C1 segment of cervical spinal cord (tissue), 14 donors: ENCODE measurements around the gene NEMP2.
A peak's percentile ranks its signal among the peaks of the same experiment; 100 is the strongest.

Experiments used
- DNase-seq, 14 donors: peaks; one replicate each; lab custom pipeline; 2025; lab: John Stamatoyannopoulos, UW

Gene NEMP2

DNA sequence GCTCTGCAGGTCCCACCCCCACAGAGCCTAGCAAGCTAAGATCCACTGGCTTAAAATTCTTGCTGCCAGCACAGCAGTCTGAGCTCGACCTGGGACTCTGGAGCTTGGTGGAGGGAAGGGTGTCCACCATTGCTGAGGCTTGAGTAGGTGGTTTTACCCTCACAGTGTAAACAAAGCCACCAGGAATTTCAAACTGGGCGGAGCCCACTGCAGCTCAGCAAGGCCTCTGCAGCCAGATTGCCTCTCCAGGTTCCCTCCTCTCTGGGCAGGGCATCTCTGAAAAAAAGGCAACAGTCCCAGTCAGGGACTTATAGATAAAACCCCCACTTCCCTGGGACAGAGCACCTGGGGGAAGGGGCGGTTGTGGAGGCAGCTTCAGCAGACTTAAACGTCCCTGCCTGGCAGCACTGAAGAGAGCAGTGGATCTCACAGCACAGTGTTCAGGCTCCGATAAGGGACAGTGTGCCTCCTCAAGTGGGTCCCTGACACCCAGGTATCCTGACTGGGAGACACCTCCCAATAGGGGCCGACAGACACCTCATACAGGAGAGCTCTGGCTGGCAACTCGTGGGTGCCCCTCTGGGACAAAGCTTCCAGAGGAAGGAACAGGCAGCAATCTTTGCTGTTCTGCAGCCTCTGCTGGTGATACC is 20.0 kb upstream of the NEMP2 start:
- no peak for DNase-seq

DNA sequence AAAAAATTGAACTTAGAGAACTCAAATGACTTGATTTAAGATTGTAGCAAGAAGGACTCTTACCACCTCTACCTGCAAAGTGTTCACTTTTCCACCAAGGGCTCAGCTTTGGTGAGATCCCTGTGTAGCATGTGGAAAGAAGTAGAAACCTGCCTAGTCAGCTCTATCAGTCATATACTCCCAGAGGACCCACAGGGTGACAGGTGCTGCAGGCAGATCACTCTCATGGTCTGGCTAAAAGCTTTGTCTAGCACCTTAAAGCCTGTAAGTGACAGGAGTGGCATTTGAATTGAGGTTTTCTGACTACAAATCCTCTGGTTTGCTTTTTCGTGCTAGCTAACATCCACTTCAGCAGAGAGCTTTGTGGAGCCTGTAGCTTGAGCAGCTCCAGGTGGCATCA is 18.7 kb upstream of the NEMP2 start:
- DNase-seq: no peak

DNA sequence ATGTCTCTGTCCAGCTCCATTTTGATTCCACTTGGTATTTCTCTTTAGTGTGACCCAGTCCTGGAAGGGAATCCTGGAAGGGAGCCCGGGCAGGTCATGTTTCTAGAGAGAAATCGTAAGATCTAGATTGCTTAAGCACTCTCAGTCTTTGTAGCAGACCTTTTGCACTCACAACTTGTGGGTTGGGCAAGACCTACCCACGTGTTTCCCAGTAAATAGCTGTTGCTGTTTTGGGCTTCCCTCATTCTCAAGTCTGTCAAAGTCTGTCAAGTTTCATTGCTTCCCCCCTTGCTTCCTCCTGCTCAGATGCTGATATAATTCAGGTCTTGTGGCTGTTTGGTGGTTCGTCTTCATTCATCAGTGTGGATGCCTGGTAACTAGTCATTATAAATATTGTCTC is 17.4 kb upstream of the NEMP2 start:
- no peak for DNase-seq

DNA sequence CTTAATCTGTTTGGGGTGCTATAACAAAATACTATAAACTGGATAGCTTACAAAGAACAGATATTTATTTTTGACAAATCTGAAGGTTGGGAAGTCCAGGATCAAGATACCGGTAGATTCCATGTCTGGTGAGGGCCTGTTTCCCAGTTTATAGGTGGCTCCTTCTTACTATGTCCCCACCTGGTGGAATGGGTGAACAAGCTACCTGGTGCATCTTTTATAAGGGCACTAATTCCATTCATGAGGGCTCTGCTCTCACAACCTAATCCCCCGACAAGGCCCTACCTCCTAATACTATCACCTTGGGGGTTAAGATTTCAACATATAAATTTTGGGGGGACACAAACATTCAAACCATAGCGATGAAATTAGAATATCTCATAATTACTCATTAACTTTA is 15.6 kb upstream of the NEMP2 start:
- DNase-seq: no peak

DNA sequence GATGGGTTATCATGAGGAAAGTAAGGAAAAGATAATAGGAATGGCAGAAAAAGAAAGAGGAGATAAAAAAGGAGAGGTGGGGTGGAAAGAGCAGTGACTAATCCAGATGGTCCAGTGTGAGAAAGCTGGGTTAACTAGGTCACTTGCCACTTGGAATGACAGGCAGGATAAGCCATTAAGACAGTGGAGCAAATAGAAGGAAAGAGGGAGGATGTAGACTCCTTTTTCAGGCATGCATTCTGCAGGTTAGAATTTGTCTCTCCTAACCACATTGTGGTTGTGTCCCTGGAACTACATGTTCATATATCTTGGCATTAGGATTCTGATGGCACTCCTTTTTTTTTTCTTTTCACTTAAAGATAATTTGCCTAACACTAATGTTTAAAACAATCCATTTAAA is 13.4 kb upstream of the NEMP2 start:
- DNase-seq: no peak

DNA sequence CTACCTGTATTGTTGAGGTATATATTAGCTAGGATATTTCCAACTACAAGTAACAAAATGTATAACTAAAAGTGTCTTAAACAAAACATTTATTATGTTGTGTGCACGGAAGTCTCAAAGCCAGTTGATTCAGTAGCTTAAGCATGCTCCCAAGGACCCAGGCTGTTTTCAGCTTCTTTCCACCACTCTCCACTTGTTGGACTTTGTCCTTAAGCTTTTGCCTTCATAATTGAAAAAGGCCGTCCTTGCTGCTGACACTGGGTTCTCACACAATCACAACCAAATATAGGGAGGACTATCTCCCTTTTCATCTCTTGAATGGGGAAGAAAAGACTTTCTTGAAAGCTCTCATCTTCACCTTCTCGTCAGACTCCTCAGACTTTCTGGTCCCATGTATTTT is 12.2 kb upstream of the NEMP2 start:
- DNase-seq: no peak

DNA sequence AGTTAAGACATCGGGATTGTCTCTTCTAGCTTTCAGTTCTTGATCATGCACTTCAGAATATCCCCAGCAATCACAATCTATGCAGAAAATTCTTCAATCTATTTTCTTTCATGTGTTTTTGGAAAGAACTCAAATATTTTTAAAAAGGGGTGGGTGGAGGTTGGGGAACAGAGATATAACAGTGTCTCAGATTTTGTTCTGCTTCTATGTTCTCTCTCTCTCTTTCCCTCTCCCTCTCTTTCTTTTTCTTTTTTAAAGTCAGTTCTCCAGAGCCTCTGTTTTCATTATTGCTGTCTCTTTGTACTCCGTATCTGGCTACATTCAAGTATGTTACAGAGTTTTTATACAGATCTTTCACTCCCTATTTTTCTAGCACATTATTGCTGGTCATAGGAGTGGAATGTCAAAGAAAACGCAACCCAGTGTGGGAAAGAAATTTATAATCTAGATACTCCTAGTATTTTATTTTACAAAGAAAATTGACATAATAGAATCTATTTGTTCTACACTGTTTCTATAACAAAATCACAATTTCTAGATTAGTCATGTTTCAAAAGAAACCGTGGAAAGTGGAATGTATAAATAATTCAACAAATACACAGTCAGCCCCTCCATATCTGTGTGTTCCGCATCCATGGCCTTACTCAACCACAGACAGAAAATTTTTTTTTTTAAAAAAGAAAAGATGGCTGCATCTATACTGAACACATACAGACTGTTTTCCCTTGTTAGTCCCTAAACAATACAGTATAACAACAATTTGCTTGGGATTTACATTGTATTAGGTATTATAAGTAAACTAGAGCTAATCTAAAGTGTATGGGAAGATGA is 11.2 kb upstream of the NEMP2 start:
- no peak for DNase-seq

DNA sequence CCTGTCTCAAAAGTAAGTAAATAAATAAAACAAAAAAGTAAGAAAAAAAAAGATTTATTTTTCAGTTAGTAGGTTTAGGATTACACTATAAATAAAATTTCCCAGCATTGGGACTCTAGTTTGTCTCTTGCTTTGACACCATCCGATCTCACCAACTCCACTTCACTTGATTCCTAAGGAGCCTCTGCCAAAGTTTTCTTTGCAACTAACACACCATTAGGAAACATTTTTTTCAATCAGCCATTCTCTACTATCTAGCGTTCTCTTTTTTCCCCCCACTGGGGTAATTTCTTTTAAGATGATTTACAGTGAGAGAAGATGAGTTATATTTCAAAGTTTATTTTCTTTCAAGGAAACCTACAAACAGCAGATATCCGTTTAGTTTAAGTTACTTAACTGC is 10.6 kb upstream of the NEMP2 start:
- no peak for DNase-seq

DNA sequence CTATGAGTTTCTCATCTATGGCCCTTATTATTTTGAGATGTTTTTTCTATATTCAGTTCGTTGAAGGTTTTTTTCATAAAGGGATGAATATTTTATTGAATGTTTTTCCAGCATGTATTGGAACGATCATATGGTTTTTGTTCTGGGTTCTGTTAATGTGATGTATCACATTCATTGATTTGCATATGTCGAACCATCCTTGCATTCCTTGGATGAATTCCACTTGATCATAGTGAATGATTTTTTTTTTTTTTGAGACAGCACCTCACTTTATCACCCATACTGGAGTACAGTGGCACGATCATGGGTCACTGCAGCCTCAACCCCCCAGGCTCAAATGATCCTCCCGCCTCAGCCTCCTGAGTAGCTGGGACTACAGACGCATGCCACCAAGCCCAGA is 5.5 kb upstream of the NEMP2 start:
- DNase-seq: no peak

DNA sequence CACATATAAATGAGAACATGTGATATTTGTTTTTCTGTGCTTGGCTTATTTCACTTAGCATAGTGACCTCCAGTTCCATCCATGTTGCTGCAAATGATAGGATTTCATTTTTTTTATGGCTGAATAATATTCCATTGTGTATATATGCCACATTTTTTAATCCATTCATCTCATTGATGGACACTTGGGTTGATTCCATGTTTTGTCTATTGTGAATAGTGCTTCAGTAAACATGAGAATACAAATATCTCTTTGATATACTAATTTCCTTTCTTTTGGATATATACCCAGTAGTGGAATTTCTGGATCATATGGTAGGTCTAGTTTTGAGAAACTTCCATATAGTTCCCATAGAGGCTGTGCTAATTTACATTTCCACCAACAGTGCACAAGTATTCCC is 3.7 kb upstream of the NEMP2 start:
- no peak for DNase-seq

DNA sequence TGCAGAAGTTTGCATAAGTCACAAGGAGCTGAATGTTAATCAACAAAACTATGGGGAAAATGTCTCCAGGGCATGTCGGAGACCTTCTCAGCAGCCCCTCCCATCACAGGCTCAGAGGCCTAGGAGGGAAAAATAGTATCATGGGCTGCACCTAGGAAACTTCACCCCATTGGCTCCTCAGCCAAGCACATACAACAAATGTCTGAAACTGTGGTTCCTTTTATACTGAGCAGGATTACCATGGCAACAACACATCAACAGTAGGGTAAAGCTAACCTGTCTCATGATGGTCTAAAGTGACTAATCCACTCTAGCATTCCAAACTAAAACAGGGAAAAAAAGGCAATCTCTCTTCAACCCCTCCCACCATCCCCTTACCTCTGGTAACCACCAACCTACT is 3.2 kb upstream of the NEMP2 start:
- DNase-seq: no peak

DNA sequence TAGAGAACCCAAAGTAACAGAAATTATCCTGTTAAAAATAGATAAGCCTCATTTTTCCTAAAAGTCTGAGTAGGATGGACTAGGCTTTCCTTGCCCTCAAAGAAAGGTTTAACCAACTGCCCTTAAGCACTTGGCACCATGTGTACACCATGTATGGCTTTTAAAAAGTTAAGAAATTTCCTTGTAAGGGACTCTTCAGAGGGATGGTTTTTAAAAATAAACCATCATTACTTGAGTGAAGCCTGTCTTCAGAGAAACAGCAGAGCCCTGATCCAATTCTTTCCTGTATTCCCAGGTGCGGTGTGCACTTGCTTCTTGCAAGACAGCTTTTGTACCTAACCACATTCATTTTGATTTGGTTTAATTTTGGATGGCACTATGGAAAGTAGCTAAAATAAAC is 1.1 kb upstream of the NEMP2 start:
- DNase-seq: peak in 1 of 14 donors; percentile 47

DNA sequence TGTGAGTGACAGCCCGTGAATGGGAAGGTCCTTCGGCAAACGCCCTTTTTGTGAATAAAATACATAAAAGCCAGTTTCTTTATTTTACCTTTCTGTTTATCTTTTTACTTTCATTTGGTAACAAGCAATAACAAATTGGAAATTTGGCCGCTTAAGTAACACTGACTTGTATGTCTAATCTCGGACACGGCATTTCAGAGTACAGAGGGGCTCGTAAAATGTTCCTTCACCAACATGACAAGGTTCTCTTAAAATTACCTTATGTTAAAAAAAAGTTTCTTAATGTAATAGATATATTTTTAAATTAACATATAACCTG is 558 bp upstream of the NEMP2 start:
- no peak for DNase-seq

DNA sequence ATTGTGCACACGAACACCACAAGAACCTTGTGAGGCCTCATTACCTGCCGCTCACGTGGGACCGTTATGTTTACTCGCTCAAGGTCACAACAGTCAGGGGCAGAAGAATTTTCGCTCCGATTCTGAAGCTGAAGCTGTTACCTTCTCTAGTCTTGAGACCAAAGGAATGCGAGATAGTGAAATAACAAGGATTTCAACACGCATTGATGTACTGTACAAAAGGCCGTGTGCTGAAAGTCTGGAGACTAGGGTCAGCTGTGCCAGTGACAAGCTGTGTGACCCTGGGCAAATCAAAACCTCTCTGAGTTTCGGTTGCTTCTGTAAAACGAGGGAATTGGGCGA is 583 bp downstream of the NEMP2 start:
- peak in 2 of 14 donors; percentile 43 to 58 for DNase-seq

DNA sequence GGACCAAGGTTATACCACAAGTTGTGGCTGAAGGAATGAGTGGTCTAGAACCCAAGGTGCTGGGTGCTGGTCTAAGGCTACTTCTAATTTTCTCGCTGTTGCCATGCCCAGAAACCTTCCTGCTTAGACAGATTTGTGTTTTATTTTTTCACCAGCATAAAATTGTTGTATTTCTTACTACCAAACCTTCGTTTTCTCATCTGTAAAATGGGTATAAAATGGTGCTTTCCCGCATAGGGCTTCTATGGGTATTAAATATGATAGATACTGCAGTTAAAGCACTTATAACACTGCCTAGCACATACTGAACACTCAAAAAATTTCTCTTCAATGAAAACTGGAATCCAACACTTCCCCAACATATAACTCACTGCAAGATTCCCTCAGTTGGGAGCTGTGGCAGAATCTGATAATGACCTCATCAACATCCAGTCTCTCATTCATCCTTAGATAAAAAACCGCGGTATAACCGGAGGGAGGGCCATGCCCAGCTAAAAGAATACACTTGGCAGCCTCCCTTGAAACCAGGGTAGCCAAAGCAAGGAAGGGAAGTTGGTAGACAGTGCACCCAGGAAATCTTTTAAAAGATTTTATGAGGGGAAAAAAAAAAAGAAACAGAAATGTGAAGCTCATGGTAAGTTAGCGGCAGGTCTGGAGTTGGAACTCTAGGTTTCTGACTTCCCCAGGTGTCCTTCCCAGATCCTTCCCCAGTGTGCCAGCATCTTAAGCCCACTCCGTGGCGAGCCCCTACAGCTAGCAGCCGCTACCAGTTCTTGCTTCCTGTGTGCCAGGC is 1.2 kb downstream of the NEMP2 start:
- DNase-seq: no peak

DNA sequence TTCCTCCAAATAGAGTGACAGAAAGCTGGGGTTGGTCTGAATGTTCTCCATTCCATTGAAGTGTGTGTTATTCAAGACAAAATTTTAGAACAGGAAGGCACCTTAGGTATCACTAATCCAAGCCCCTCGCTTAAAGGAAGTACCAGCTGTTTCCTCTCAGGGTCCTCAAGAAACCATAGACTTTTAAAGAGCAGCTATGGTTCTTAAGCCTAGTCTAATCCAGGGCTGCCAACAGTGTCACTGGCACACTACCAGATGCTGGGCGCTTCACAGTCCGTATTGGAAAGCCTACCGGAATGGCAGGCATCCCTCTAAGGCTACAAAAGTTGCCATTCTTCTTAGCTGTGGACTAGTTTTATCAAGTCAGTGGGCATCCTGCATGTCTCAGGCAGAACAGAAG is 1.9 kb downstream of the NEMP2 start:
- DNase-seq: no peak

DNA sequence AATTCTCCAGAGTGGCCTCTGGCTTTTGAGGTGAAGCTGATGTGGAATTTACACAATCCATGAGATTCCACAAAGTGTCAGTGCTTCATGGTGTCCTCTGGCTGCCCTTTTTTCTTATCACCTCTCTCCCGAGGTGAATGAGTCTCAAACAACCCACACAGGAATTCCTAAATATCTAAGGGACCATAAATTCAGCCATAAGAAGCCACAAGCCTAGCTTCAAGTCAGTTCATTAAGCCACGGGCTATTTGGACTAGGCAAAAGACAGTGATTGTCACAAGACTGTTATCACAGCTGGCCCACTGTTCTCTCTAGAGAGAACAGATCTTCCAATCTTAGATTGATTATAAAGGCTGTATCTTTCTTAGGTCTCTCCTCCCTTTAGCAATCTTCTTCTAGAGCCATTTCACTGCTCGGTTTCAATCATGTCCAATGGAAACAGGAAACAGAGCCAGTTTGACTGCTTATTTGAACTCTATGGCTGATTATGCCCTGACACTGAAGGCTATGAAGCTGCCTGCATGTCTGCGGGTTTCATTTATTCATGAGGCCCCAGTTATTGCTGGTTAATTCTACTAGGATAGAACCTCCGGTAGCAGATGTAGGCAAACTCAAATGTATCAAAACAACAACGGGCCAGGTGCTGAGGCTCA is 4.1 kb downstream of the NEMP2 start:
- no peak for DNase-seq

DNA sequence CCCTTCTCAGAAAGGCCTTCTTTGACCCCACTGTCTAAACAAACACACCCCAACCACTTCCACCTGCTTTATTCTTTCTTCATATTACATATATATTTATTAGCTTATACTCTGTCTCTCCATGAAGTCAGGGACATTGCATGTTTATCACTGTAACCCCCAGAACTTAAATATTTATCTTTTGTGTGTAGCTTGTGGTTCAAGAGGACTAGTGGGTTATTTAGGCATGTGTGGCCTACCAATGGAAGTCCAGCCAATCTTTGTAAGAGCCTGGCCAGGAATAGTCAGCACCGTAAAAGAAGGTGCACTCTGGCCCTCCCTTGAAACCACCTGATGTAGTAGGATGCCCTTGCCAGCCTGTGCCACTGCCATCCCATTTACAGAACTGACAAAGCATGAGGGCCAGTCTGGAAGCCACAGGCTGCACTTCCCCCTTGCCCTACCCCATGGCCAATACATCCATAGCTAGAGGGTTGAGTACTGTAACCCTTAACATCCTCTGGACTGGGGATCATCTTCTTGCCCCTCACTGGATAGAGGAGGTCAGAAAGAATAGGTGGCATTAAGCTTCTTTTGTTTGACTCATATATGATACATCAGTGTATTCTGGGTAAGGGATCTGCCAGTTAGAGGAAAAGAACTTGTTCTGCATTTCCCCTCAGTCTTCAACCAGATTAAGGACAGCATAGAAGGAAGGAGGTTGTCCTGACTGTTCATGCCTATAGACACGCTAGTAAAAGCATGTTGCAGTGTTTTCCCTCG is 4.9 kb downstream of the NEMP2 start:
- no peak for DNase-seq

DNA sequence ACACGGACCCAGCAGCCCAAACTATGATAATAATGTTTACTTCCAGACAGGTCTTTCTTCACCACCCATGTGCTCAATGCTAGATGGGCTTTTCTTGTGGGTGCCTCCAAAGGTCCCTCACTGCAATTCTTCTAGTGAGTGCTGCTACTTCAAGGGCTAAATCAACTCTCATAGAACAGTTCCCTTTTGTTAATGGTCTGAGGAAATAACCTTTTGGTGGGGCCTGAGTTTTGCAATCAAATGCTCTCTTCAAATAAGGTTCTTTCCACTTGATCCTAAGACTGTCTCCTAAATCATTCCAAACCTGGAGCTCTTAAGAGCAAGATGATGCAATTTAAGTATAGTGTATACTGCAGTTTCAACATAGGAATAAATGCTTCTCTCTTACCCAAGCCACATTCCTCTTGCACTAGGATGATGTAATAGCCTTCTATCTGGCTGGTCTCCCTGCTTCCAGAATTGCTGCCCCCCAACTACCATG is 6.0 kb downstream of the NEMP2 start:
- DNase-seq: no peak

DNA sequence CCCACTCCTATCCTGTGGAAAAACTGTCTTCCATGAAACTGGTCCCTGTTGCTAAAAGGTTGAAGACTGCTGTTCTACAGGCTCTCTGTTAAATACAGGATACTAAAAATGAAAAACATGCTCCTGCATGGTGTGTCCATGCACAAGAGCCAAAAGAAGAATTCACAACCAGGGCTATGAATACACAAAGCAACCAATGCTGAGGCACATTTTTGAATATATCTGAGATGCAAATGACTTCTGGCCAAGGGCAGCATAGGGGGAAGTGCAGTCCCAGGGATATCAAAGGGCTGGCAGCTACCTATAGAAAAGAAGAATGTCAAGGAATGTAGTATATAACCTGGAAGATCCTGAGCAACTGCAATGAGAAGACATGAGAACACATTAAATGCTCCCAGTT is 6.6 kb downstream of the NEMP2 start:
- no peak for DNase-seq

DNA sequence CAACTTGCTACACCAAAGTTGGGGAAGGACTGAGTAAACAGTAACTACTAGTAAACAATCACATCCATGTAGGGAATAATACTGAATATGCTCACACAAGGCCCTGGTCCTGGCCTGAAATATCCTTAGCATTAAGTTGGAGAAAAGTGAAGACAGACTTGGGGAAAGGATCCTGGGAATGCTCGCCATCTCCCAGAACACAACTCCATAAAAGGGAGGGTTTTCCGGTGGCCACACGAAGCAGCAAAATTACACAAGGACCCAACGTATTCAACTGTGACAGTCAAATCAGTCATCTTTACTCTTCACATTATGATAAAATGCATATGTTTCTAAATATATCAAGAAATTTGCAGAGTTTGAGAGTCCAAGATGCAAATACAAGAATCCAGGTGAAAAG is 7.3 kb downstream of the NEMP2 start:
- no peak for DNase-seq
